Fibroblast of gingiva (primary cell): ENCODE data around the gene CBLN3.
"Not testable (repeated sequence)": the region's sequence is repeated elsewhere in the genome, so short reads cannot be mapped to it uniquely, and the experiment has no call there.

Experiments
- DNase-seq: peaks from one replicate; pipeline ENCODE4 v3.0.0-alpha.2; 2011; ENCODE audit warnings: low read depth

CBLN3 gene

DNA sequence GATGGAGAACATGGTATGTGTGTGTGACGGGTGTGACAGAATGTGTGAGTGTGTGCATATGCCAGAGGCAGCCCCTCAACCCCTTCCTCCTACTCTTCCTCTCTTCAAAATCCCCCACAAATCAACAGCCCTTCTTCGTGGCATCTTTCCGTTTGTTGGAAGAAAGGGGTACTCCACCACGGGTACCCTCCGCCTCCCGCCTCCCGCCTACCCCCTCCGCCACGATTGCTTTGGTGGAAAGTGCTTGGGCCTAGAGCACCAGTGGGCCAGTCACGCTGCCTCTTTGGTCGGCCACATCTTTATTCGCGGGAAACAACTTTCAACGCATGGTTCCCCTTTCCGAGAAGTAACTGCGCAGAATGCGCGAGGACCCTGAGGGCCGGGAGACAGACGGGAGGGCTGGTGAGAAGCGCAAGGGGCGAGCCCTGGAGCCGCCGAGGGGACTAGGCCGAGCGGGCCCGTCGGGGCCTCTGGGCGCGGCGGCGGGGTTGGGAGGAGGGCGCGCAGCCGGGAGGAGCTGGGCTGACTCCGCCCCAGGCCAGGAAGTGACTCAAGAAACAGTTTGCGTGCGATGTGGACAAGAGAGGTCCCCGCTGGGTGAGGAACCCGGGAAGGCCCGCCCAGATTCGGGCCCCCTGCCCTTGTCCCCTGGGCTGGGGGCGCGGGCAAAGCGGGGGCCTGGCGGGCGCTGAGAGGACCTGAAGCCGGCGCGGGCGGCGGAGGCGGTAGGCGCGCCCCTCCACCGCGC is at the start of gene CBLN3, which contains the start of gene KHNYN:
TSS of gene CBLN3 (minus strand) at position 274 of the 748 bp plus-strand sequence. CDS start 614 bp downstream, outside the sequence.
TSS of gene KHNYN (plus strand) at position 560 of the 748 bp plus-strand sequence. CDS start 777 bp downstream, outside the sequence.
- DNase-seq: peak; percentile 95

DNA sequence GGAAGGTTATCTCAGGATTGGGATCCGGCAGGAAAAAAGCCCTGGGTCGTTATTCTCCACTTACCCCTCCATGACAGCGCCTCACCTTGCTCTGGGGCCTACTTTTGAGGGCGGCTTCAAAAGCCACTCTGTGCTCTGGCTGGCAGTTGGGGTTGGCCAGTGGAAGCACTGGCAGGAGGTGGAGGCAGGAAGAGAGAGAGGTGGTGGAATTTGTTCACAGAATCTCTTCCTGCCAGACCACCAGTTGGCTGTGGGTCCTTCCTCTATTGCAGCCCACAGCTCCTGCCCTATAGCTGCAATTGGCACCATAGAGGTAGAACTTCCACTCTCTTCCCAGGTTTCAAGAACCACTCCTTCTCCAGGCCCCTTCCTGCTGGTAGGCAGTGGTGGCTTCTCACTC is 45.8 kb upstream of the CBLN3 start:
- no peak for DNase-seq

DNA sequence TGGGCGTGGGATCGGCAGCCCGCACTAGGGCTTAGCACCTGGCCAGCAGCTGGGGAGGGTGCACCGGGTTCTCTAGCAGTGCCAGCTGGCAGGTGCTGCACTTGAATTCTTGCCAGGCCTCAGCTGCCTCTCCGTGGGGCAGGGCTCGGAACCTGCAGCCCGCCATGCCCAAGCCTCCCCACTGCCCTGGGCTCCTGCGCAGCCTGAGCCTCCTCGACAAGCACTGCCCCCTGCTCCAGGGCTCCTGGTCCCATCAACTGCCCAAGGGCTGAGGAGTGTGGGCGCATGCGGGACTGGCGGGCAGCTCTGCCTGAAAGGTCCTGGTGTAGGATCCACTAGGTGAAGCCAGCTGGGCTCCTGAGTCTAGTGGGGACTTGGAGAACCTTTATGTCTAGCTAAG is 43.7 kb upstream of the CBLN3 start:
- DNase-seq: no peak

DNA sequence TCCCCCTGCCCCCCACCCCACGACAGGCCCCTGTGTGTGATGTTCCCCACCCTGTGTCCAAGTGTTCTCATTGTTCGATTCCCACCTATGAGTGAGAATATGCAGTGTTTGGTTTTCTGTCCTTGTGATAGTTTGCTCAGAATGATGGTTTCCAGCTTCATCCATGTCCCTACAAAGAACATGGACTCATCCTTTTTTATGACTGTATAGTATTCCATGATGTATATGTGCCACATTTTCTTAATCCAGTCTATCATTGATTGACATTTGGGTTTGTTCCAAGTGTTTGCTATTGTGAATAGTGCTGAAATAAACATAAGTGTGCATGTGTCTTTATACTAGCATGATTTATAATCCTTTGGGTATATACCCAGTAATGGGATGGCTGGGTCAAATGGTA is 41.0 kb upstream of the CBLN3 start:
- DNase-seq: not testable (repeated sequence)

DNA sequence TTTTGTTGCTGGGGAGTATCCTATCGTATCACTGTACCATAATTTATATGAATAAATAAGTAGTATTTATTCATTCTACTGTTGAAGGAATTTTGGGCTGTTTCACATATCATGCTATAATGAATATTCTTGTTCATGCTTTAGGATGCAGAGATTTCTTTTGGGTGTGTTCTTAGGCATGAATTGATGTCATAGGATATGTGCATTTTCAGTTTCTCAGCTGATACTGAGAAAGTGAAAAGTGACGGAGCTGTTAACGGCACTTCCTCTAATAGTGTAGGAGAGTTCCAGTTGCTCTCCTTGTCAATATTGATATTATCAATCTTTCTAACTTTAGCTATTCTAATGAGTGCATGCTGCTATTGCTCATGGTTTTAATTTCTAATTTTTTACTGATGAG is 36.3 kb upstream of the CBLN3 start:
- no peak for DNase-seq

DNA sequence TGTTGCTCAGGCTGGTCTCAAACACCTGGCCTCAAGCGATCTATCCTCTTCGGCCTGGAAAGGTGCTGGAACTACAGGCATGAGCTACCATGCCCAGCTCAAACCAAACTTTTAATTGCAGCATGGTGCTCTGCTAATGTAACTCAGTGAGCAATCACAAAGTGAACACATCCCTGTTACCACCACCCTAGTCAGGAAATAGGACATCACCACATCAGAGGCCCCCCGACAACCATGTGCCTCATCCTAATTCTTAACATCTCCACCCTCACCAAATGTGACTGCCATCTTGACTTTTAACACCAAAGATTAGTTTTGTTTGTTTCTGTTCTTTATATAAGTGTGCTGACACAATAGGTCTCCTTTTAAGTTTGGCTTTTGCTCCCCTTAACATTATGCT is 35.9 kb upstream of the CBLN3 start:
- DNase-seq: no peak

DNA sequence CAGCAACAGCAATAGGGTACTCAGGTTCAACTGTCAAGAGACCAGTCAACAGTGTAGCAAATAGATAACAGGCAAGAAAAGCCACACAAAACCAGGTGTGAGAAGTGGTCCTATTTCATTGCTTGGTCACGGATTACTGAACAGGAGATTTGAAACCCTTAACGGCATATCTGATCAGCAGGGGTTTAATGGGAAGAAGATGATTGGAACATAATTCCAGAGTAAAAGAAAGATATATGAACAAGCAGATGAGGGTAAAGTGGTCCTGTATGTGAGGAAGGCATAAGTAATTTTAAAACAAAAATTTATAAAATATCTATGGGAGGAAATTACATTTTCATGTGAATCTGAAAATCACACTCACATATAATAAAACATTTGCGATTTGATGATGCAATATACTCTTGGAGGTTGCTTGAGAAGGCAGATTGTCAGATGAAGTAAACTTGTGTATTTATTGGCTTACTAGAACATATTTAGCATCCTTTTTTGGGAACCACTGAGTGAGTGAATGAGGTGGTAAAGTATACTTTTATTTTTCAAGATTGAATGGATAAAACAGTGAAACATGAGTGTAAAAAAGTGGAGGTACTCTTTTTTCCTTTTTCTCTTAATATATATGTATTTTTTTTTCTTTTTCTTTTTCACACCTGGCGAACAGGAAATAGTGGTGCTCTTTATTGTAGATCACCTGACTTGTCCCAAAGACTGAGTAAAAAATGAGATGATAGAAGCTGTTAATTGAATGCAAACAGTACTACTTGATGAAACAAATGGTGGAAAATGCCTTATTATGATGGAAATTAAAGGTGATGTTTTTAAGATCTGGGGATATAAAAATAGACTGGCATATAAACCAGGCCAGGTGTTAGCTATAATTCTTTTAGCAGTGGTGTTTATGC is 34.7 kb upstream of the CBLN3 start:
- no peak for DNase-seq

DNA sequence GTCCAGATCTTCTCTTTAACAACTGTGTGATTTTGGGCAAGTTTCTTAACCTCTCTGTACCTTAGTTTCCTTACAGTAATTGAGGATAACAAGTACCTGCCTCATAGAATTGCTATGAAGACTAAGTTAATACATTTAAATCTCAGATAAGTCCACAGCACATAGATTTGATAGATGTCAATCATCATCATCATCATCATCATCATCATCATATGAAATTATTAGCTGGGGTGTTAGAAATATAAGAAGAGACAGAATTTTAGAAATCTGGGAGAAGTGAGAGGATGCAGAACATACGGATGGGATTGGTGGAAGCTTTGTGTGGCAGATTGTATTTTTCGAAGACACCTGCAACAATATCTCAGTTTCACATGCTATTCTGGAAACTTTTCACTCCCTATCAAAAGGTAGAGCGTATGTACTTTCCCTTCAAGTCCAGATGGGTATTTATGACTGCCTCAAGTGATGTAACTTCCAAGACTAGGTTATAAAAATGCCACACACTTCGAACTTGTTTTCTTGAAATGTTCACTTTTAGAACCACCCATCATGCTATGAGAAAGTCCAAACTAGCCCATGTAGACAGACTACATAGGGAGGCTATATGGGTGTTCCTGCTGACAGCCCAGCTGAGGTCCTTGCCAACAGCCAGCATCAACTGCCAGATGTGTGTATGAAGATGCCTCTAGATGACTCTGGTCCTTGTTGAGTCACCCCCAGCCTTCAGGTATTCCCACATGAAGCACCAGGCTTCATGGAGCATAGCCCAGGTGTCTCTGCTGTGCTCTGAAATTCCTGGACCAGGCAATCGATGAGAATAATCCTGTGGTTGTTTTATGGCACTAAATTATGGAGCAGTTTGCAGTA is 33.8 kb upstream of the CBLN3 start:
- no peak for DNase-seq

DNA sequence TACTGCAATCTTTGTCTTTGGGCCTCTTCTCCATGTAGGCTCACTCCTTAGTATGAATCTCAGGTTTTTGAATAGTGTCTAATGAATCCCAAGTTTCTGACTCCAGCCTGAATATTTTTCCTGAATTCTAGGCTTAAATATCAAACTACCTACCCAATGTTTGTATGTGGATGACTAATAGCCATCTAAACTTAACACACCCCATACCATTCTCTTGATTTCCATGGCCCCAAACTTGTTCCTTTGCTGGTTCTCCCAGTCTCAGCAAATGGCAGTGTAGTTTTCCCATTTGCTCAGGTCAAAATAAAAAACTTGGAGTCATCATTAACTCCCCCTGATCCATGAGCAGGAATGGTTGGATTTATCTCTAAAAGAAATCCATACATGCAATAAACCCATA is 31.9 kb upstream of the CBLN3 start:
- DNase-seq: no peak

DNA sequence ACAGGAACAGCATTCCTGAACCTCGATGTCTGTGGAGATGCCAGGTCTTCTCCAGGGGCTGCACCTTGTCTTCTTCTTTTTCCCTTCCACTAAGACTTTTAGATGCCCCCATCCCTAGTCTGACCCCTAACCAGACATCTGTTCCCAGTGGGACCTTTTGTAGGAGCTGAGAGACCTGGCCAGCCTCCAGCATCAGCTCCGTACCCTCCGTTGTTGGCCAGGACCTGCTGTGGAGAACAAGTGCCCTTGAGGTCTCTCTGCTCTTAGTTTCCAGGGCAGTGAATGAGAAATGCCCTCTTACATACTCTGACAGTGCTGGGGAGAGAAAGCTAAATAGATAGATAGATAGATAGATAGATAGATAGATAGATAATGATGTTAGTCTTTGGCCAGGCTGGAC is 29.9 kb upstream of the CBLN3 start:
- no peak for DNase-seq

DNA sequence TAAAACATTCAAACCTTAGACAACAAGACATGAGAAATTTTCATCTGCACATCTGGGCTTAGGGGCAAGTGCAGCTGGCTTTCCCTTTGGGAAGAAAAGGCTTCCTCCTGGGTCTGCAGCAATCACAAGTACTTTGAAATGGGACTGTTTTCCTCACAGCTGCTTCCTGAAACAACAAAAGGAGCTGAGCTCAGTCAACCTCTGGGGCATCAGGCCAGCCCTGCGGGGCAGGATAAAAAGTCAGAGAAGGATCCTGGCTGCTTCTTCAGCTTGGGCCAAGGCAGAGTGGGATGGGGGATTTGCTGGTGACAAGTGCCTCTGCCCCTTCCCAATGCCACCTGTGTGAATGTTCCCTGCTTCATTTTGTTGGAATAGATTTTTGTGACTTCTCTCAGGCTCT is 29.3 kb upstream of the CBLN3 start:
- DNase-seq: no peak

DNA sequence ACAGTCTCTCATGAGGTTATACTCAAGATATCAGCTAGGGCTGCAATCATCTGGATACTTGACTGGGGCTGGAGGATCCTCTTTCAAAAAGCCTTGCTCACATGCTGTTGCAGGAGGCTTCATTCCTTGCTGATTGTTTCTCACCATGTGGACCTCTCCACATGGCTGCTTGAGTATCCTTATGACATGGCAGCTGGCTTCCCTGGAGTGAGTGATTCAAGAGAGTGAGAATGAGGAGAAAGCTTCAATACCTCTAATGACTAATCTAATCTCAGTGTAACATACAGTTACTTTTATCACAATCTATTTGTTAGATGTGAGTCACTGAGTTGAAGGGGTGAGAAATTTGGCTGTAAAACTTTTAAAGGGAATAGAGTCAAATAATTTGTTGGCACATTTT is 27.5 kb upstream of the CBLN3 start:
- no peak for DNase-seq

DNA sequence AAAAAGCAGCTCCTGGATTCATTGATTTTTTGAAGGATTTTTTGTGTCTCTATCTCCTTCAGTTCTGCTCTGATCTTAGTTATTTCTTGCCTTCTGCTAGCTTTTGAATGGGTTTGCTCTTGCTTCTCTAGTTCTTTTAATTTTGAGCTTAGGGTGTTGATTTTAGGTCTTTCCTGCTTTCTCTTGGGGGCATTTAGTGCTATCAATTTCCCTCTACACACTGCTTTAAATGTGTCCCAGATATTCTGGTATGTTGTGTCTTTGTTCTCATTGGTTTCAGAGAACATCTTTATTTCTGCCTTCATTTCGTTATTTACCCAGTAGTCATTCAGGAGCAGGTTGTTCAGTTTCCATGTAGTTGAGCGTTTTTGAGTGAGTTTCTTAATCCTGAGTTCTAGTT is 21.4 kb upstream of the CBLN3 start:
- DNase-seq: not testable (repeated sequence)

DNA sequence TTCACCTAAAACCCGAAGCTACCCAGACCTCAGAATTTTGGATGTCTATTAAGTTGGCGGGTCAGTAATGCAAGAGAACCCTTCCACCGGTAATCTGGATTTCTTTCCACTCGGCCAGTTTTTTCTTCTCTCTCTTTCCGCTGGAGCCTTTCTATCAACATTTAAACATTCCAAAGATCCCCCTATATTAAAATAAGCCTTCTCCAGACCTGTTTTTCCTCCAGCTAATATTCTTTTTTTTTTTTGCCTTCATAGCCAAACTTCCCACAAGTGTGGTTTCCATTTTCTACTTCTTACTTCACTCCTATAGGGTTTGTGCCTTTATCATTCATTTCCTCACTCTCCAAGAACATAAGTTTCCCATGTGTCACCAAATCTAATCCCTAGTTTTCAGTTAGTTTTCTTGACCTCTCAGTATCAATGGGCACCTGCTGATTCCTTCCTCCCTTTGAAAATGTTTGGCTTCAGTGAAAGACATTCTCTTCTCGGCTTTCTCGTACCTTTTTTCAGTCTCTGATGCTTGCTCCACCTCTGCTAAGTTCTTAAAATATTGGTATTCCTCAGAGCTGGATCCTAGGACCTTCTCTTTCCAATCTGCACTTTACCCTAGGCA is 13.7 kb upstream of the CBLN3 start:
- DNase-seq: no peak

DNA sequence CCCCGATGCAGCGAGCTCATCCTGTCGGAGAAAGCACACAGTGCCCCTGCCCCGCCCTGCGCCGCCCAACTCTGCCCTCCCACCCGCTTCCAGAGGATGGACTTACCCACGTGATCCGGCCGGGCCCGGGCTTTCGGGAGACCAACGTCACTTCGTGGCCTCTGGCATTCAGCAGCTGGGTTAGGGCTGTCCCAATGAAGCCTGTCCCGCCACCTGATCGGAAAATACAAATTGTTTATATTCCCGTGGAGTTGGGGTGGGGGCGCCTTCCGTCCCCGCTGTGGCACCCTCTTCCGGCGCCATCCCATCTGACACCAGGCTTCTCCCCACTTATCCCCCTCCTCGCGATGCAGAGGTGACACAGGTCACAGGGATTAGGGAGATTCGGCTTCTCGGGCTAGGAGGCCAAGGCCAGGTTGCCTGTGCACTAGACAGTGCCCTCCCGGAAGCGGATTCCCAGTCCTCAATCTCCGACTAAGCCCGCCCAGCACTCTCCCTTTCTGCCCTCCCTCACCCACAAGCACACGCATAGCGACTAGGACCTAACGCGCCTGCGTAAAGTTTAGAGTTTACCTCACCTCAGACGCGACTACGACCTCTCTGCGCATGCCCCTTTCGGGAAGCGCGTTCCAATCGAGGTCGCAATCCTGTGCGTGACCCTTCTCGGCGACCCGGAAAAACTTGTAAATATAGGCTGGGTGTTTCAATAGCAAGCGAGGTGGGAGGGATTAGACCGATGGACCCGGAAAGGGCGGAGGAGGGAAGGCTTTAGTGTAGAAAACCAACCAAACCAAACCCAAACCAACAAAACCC is 13.0 kb upstream of the CBLN3 start, which contains the start of gene SDR39U1:
TSS of gene SDR39U1 (minus strand) at position 537 of the 813 bp plus-strand sequence. CDS start at position 530, 7 bp downstream.
- DNase-seq: peak; percentile 99

DNA sequence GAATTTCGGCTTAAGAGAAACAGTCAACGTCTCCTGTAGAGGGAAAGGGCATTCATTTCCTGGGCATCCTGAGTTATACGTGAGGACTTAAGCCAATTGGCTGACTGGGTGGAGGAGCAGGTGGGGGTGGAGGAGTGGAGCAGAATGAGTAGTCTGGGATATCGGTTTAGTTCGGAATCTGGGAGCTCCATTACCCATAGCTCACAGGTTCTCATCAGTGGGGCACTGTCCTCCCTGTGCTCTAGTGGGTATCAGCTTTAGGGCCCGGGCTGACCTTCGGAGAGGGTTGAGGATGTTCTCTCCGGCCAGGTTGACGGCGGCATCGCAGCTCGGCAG is 12.4 kb upstream of the CBLN3 start:
- DNase-seq: no peak

DNA sequence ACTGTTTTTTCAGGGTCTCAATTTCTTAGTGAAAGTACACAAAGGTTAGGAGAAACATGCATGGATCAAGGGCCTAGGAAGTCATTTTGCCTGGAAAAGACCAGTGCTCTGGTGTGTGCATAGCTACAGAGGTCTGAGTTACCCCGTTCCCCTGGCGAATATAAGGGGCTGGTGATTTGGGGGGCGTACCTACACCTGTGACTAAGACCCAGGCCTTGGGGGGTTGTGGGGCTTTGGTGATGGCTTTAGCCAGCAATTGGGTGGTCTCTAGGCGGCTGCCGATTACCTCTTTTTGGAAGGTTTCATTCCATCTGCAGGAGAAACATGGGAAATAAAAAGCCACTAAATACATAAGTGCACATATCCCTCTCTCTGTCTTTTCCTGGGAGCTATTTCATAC is 12.0 kb upstream of the CBLN3 start:
- no peak for DNase-seq

DNA sequence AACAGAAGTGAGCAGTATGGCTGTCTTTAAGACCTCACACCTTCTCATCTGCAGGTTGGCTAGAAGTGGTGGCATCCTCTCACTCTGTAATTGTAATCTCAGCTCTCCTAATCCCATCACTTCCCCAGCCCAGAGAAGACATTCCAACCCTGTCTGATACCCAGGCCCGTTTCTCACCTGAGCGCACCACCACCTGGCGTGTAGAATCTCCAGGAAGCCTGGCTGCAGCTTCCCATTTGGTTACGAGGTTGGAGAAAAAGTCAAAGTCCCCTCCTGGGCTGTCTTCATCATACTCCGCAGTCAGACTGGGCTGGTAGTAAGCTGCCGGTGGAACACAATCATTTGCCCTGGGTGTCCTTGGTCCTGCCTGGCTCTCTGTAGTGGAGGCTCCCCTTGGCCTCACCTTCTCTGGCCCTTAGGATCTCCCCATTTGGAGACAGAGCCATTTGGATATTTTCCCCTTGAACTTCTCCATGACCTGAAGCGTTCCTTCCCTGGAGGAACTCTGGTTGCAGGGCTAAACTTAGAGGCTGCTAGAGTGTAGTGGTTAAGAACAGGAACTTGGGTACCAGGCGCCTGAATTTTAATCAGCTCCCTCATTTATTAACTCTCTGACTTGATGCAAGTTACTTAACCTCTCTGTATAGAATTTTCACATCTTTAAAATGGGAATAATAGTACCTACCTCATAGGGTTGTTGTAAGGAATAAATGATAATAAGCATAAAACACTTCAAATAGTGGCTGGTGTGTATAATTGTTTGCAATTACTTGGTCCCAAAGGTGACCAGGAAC is 11.3 kb upstream of the CBLN3 start:
- DNase-seq: no peak

DNA sequence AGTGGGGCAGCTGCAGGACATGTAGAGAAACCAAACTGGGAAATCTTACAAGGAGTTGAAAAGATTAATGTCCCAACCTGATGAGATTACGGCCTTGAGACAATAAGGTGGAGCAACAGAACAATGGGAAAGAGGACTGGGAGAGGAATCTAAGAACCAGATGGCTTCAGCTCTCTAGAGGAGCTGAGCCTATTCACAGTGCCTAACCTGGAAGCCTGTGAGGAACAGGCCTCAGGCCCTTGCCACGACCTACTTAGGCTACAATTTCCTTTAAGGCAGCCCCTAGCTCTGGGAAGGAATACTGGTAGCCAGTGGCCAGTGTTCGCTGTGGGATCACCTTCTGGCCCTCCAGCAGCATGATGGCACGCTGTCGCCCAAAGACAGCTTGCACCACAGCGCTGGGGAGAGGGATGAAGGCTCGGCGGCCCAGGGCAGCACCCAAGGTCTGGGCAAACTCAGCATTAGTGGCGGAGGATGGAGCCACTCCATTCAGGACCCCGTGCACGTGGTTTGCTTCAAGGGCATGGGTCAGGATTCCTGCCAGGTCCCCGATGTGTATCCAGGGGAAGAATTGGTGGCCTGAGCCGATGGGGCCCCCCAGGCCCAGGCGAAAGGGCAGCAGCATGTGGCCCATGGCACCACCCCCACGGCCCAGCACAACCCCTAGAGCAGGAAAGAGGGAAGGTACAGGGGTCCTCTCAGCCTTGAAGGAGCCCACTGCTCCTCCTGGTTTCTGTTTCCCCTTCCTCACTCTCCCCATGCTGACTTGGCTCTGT is 10.6 kb upstream of the CBLN3 start:
- DNase-seq: no peak
